ENCODE measurements around the gene ADIRF.

DNA sequence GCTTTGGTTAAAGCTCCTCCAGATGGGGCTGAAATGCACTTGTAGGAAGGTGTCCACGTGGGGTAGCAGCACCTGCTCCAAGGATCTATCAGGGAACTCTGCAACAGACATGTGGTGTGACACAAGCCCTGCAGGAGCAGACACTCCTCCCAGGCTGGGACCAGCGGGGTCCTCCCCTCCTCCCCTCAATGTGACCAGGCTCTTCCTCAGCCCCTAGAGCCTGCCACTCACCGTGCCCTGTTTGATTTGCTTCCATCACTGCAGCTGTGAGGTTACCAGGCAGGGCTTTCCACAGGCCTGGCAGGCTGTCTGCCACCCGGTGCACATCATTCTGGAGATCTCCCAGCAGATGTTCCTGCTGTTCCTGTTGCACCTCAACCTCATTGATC, 24.3 kb upstream of the ADIRF start:
- TF ChIP-seq, protein P1, sequence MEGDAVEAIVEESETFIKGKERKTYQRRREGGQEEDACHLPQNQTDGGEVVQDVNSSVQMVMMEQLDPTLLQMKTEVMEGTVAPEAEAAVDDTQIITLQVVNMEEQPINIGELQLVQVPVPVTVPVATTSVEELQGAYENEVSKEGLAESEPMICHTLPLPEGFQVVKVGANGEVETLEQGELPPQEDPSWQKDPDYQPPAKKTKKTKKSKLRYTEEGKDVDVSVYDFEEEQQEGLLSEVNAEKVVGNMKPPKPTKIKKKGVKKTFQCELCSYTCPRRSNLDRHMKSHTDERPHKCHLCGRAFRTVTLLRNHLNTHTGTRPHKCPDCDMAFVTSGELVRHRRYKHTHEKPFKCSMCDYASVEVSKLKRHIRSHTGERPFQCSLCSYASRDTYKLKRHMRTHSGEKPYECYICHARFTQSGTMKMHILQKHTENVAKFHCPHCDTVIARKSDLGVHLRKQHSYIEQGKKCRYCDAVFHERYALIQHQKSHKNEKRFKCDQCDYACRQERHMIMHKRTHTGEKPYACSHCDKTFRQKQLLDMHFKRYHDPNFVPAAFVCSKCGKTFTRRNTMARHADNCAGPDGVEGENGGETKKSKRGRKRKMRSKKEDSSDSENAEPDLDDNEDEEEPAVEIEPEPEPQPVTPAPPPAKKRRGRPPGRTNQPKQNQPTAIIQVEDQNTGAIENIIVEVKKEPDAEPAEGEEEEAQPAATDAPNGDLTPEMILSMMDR (conservative IDR thresholded peaks at IDR 0.05; ENCODE audit: low read depth, low read length) = no peak
- TF ChIP-seq EZH2 (IDR thresholded peaks at IDR 0.05; ENCODE audit: borderline replicate concordance, low read depth, low read length, poor library complexity, severe bottlenecking) = no peak

Data from A673 (cell line).